Tibial nerve (tissue), 4 donors: ENCODE results near the gene DLGAP4. TPM values are rescaled to one million over a fixed set of nuclear protein-coding genes. Genes with fewer than 3 reads are reported as not detected.

Experiments used
- DNase-seq, 2 donors: peaks; one replicate each; pipeline ENCODE4 v3.0.0-alpha.2; 2019; ENCODE audit warnings: low spot score in 2 of 2
- H3K27ac ChIP-seq, 4 donors: fragments of 200-600 bp; sonication (generic) in 3 of 4; one replicate each; pipeline ENCODE4 v1.5.1; 2017 to 2019; ENCODE audit warnings: mild to moderate bottlenecking in 1 of 4
- H3K27me3 ChIP-seq, 2 donors: fragments of 200-600 bp; sonication (generic) in 1 of 2; one replicate each; pipeline versions ENCODE4 v1.5.1 to v1.6.0; 2017 to 2019
- H3K36me3 ChIP-seq, 3 donors: fragments of 200-600 bp; sonication (generic); one replicate each; pipeline ENCODE4 v1.5.1; 2018 to 2019
- H3K4me1 ChIP-seq, 4 donors: fragments of 200-600 bp; sonication (generic) in 3 of 4; one replicate each; pipeline ENCODE4 v1.5.1; 2017 to 2019
- H3K4me3 ChIP-seq, 4 donors: fragments of 200-600 bp; sonication (generic) in 3 of 4; one replicate each; pipeline ENCODE4 v1.5.1; 2017 to 2019; ENCODE audit warnings: mild to moderate bottlenecking in 1 of 4, moderate library complexity in 1 of 4
- H3K9me3 ChIP-seq, 4 donors: fragments of 200-600 bp; sonication (generic) in 3 of 4; one replicate each; pipeline ENCODE4 v1.5.1; 2017 to 2019
- CTCF ChIP-seq, 5 experiments: fragments of 200-600 bp in 3 of 5; fragments of 450-650 bp in 2 of 5; sonication (generic) in 3 of 5; IDR thresholded peaks; one replicate each; pipeline ENCODE4 v1.5.1; 2016 to 2019; ENCODE audit warnings: antibody characterized with exemption in 5 of 5, mild to moderate bottlenecking in 3 of 5, moderate library complexity in 2 of 5
- EP300 ChIP-seq, 2 donors: sonication (generic); formaldehyde crosslinking; IDR thresholded peaks; one replicate each; pipeline ENCODE4 v1.6.1; 2017; ENCODE audit warnings: antibody characterized with exemption in 2 of 2, mild to moderate bottlenecking in 1 of 2
- POLR2A ChIP-seq, 2 donors: fragments of 450-650 bp; IDR thresholded peaks; one replicate each; pipeline ENCODE4 v1.6.1; 2017; ENCODE audit warnings: antibody characterized with exemption in 2 of 2, mild to moderate bottlenecking in 2 of 2, moderate library complexity in 2 of 2
- WGBS, 2 donors: methylation state at CpG; one replicate each; pipeline ENCODE4 v1.1.5; 2018; 5-methylcytosine and 5-hydroxymethylcytosine counted together
- total RNA-seq, 4 donors: library from RNA; depleted of rRNA; stranded (reverse); fragments of >200 nt; gene quantifications; one replicate each; pipeline ENCODE4 v1.1.0, GENCODE V29; 2016

Gene DLGAP4
- total RNA-seq, 4 donors from 2014 or later = 46.1 to 97.5 (median 52.5) TPM

GRCh38 chr20:36466089-36466488, 159.9 kb downstream of the DLGAP4 start:
- H3K27me3 ChIP-seq = no peaks in the 10 kb centered on the region
- H3K36me3 ChIP-seq = no peaks in the 10 kb centered on the region
- H3K9me3 ChIP-seq = no peaks in the 10 kb centered on the region
- WGBS, 2 donors = 36 to 43% methylated on average over 3 of the region's 3 CpGs
- peak overlapping the region; percentile 67 to 98 (median 84) for H3K27ac ChIP-seq
- H3K4me1 ChIP-seq = peaks cover 0 to 85% (median 68%) of the 10 kb centered on the region in 4 donors
- DNase-seq = no peak
- H3K4me3 ChIP-seq = no peak overlapping the region
- no peak for TF ChIP-seq POLR2A (IDR thresholded peaks at IDR 0.05)
- TF ChIP-seq EP300 (IDR thresholded peaks at IDR 0.05) = no peak
- TF ChIP-seq CTCF (IDR thresholded peaks at IDR 0.05) = no peak

GRCh38 chr20:36467076-36467999, 161.2 kb downstream of the DLGAP4 start:
- peak in 1 of 2 donors; percentile 44 for DNase-seq
- 20% methylated on average over 8 of the region's 8 CpGs for WGBS, 2 donors
- TF ChIP-seq EP300 (IDR thresholded peaks at IDR 0.05) (peak in 1 of 2 donors; percentile 46), POLR2A (IDR thresholded peaks at IDR 0.05) (peak in 1 of 2 donors; percentile 16), CTCF (IDR thresholded peaks at IDR 0.05) (peak in 1 of 5 experiments; percentile 8)
- Histone ChIP-seq H3K4me1 (peaks cover 0 to 97% (median 80%) of the 10 kb centered on the region in 4 donors), H3K27ac (peak overlapping the region; percentile 51 to 98 (median 80)), H3K4me3 (no peak overlapping the region), H3K36me3 (no peaks in the 10 kb centered on the region), H3K9me3 (no peaks in the 10 kb centered on the region), H3K27me3 (no peaks in the 10 kb centered on the region)

GRCh38 chr20:36468149-36469000, 162.2 kb downstream of the DLGAP4 start:
- no peak for DNase-seq
- 27 to 39% methylated on average over 8 to 10 of the region's 10 CpGs for WGBS, 2 donors
- no peaks in the 10 kb centered on the region for H3K9me3 ChIP-seq
- peak overlapping the region; percentile 51 to 98 (median 80) for H3K27ac ChIP-seq
- TF ChIP-seq CTCF (IDR thresholded peaks at IDR 0.05) (no peak), EP300 (IDR thresholded peaks at IDR 0.05) (no peak), POLR2A (IDR thresholded peaks at IDR 0.05) (no peak)
- H3K27me3 ChIP-seq = no peaks in the 10 kb centered on the region
- no peaks in the 10 kb centered on the region for H3K36me3 ChIP-seq
- H3K4me3 ChIP-seq = peak overlapping the region in 1 of 4 donors; percentile 3
- H3K4me1 ChIP-seq = peaks cover 0 to 100% (median 89%) of the 10 kb centered on the region in 4 donors

- H3K27ac ChIP-seq = peak overlapping the region; percentile 30 to 90 (median 71)
- H3K9me3 ChIP-seq = no peaks in the 10 kb centered on the region
- TF ChIP-seq EP300 (IDR thresholded peaks at IDR 0.05) (no peak), CTCF (IDR thresholded peaks at IDR 0.05) (no peak), POLR2A (IDR thresholded peaks at IDR 0.05) (no peak)
- no peaks in the 10 kb centered on the region for H3K36me3 ChIP-seq
- H3K4me3 ChIP-seq = no peak overlapping the region
- no peak for DNase-seq
- WGBS, 2 donors = 41 to 44% methylated on average over 2 of the region's 2 CpGs
- peaks cover 0 to 100% (median 84%) of the 10 kb centered on the region in 4 donors for H3K4me1 ChIP-seq
- H3K27me3 ChIP-seq = no peaks in the 10 kb centered on the region
Measured at GRCh38 chr20:36469973-36470372, 163.8 kb downstream of the DLGAP4 start.
